CD14-positive monocyte (primary cell): ENCODE measurements around the gene NCCRP1. TPM values are rescaled to one million over a fixed set of nuclear protein-coding genes. Genes with fewer than 3 reads are reported as not detected.

Experiments
- DNase-seq, 3 donors: peaks; one replicate each; pipeline ENCODE4 v3.0.0-alpha.2; 2011 to 2022
- H2AFZ ChIP-seq: 2 replicates; pipeline ENCODE4 v1.6.0; 2012; ENCODE audit warnings: mild to moderate bottlenecking, low read depth, low read length, inconsistent platforms; ENCODE audit not compliant: insufficient read depth, poor library complexity, severe bottlenecking
- H3K27ac ChIP-seq, 2 donors: 1 replicate in 1 of 2; 2 replicates in 1 of 2; pipeline ENCODE4 v1.5.1; 2012 to 2013; ENCODE audit warnings: low read length in 2 of 2, control low read depth in 1 of 2, inconsistent platforms in 1 of 2, low read depth in 1 of 2, mild to moderate bottlenecking in 1 of 2
- H3K27me3 ChIP-seq, 2 donors: one replicate each; pipeline versions ENCODE4 v1.6.0 to v1.6.1; 2011 to 2013; ENCODE audit warnings: low read length in 2 of 2; ENCODE audit not compliant: control insufficient read depth in 2 of 2, insufficient read depth in 2 of 2
- H3K36me3 ChIP-seq, 2 donors: replicated peaks in 1 of 2; 1 replicate in 1 of 2; 2 replicates in 1 of 2; pipeline versions ENCODE4 v1.5.1 to v1.6.1; 2012 to 2013; ENCODE audit warnings: low read length in 2 of 2, control low read depth in 1 of 2, inconsistent platforms in 1 of 2, mild to moderate bottlenecking in 1 of 2; ENCODE audit not compliant: insufficient read depth in 2 of 2, control insufficient read depth in 1 of 2
- H3K4me1 ChIP-seq, 2 donors: 1 replicate in 1 of 2; 2 replicates in 1 of 2; pipeline versions ENCODE4 v1.5.1 to v1.6.1; 2012 to 2013; ENCODE audit warnings: low read length in 2 of 2, control low read depth in 1 of 2, inconsistent platforms in 1 of 2, mild to moderate bottlenecking in 1 of 2, moderate library complexity in 1 of 2; ENCODE audit not compliant: insufficient read depth in 2 of 2, control insufficient read depth in 1 of 2
- H3K4me2 ChIP-seq: replicated peaks from 2 replicates; pipeline ENCODE3; 2012; ENCODE audit warnings: low read length, moderate library complexity, mild to moderate bottlenecking; ENCODE audit not compliant: poor library complexity, severe bottlenecking; ENCODE audit errors: extremely low read depth
- H3K4me3 ChIP-seq, 3 experiments: fragments of 200-600 bp in 1 of 3; sonication (generic) in 1 of 3; replicated peaks in 1 of 3; 1 replicate in 2 of 3; 2 replicates in 1 of 3; pipeline ENCODE4 v1.5.1; 2011 to 2013; ENCODE audit warnings: low read length in 3 of 3, mild to moderate bottlenecking in 3 of 3, control low read depth in 2 of 3, low read depth in 2 of 3, inconsistent platforms in 1 of 3, moderate library complexity in 1 of 3
- H3K79me2 ChIP-seq: 2 replicates; pipeline ENCODE4 v1.6.0; 2012; ENCODE audit warnings: mild to moderate bottlenecking, control low read depth, inconsistent platforms, low read length, moderate library complexity; ENCODE audit not compliant: insufficient read depth
- H3K9ac ChIP-seq: 2 replicates; pipeline ENCODE4 v1.6.0; 2017; ENCODE audit warnings: low read length, mild to moderate bottlenecking; ENCODE audit not compliant: insufficient read depth, poor library complexity, severe bottlenecking
- H3K9me3 ChIP-seq, 2 donors: replicated peaks in 1 of 2; 1 replicate in 1 of 2; 2 replicates in 1 of 2; pipeline versions ENCODE4 v1.5.1 to v1.6.1; 2012 to 2013; ENCODE audit warnings: low read length in 2 of 2, control low read depth in 1 of 2; ENCODE audit not compliant: control insufficient read depth in 1 of 2, insufficient read depth in 1 of 2
- H4K20me1 ChIP-seq: 2 replicates; pipeline ENCODE4 v1.6.0; 2012; ENCODE audit warnings: mild to moderate bottlenecking, low read length, control low read depth, moderate library complexity; ENCODE audit not compliant: insufficient read depth
- H3K27ac Mint-ChIP-seq, 7 donors: one replicate each; pipeline ENCODE4 v1.8.0; 2020; ENCODE audit warnings: mild to moderate bottlenecking in 7 of 7, mixed read lengths in 7 of 7, moderate library complexity in 6 of 7, inconsistent platforms in 2 of 7
- H3K27me3 Mint-ChIP-seq, 3 donors: one replicate each; pipeline ENCODE4 v1.8.0; 2021 to 2022; ENCODE audit warnings: low read depth in 3 of 3, mild to moderate bottlenecking in 3 of 3, mixed read lengths in 3 of 3, moderate library complexity in 3 of 3, inconsistent platforms in 1 of 3
- H3K36me3 Mint-ChIP-seq, 2 donors: one replicate each; pipeline ENCODE4 v1.8.0; 2020; ENCODE audit warnings: mixed read lengths in 2 of 2, inconsistent platforms in 1 of 2, mild to moderate bottlenecking in 1 of 2
- H3K4me1 Mint-ChIP-seq: one replicate; pipeline ENCODE4 v1.8.0; 2020; ENCODE audit warnings: mild to moderate bottlenecking, mixed read lengths
- H3K4me3 Mint-ChIP-seq, 2 donors: one replicate each; pipeline ENCODE4 v1.8.0; 2020; ENCODE audit warnings: mild to moderate bottlenecking in 2 of 2, mixed read lengths in 2 of 2, moderate library complexity in 1 of 2
- H3K9me3 Mint-ChIP-seq, 7 donors: one replicate each; pipeline ENCODE4 v1.8.0; 2020 to 2022; ENCODE audit warnings: mixed read lengths in 7 of 7, mild to moderate bottlenecking in 6 of 7, moderate library complexity in 6 of 7, inconsistent platforms in 2 of 7
- CTCF ChIP-seq: fragments of 200-600 bp; IDR thresholded peaks from one replicate; pipeline ENCODE4 v1.8.0; 2022; ENCODE audit warnings: antibody characterized with exemption, mild to moderate bottlenecking
- WGBS: methylation state at CpG from one replicate; pipeline ENCODE4 v1.1.5; 2013; ENCODE audit warnings: missing lambda C conversion rate; ENCODE audit not compliant: insufficient coverage; 5-methylcytosine and 5-hydroxymethylcytosine counted together
- intact Hi-C, 2 donors: fragments of 100-400 bp; cut with micrococcal nuclease; formaldehyde crosslinking; loops; one replicate each; pipeline versions ENCODE4 v1.15.0 to v1.15.1; 2023
- polyA plus RNA-seq, 3 donors: library from polyadenylated mRNA; depleted of rRNA in 1 of 3; unstranded in 2 of 3; stranded (reverse) in 1 of 3; fragments of 300-500 nt in 2 of 3; fragments of >200 nt in 1 of 3; fragmentation: Illumina TruSeq in 2 of 3; gene quantifications; 1 replicate in 2 of 3; 2 replicates in 1 of 3; pipeline ENCODE4 v1.2.3, GENCODE V29; 2012 to 2021

The NCCRP1 gene
- polyA plus RNA-seq, 3 donors = not detected

GRCh38 chr19:39195755-39196154, 1.0 kb upstream of the NCCRP1 start:
- no peak overlapping the region for H3K4me2 ChIP-seq
- WGBS = 41% methylated on average over 7 of the region's 9 CpGs
- peaks cover 0 to 9% of the 10 kb centered on the region in 2 donors for H3K9me3 ChIP-seq
- intact Hi-C loops = no loop called here
- H3K4me3 Mint-ChIP-seq = no peak overlapping the region
- peaks cover 36 to 65% (median 38%) of the 10 kb centered on the region in 3 donors for H3K27me3 Mint-ChIP-seq
- no peak overlapping the region for H3K4me3 ChIP-seq
- H3K4me1 ChIP-seq = no peaks in the 10 kb centered on the region
- no peak overlapping the region for H3K27ac ChIP-seq
- DNase-seq = no peak
- H3K36me3 Mint-ChIP-seq = peaks cover 0 to 2% of the 10 kb centered on the region in 2 donors
- no peaks in the 10 kb centered on the region for H4K20me1 ChIP-seq
- H3K9ac ChIP-seq = no peak overlapping the region
- peaks cover 3% of the 10 kb centered on the region for H3K4me1 Mint-ChIP-seq
- H3K79me2 ChIP-seq = no peaks in the 10 kb centered on the region
- no peak for TF ChIP-seq CTCF
- no peaks in the 10 kb centered on the region for H3K36me3 ChIP-seq
- peaks cover 0 to 7% (median 2%) of the 10 kb centered on the region in 7 donors for H3K9me3 Mint-ChIP-seq
- peaks cover 10 to 40% of the 10 kb centered on the region in 2 donors for H3K27me3 ChIP-seq
- no peak overlapping the region for H2AFZ ChIP-seq
- H3K27ac Mint-ChIP-seq = no peak overlapping the region

- WGBS = 22% methylated on average over 6 of the region's 7 CpGs
- no peak overlapping the region for H3K4me3 Mint-ChIP-seq
Observed at GRCh38 chr19:39196320-39196719, 444 bp upstream of the NCCRP1 start.

More at GRCh38 chr19:39196320-39196719, 444 bp upstream of the NCCRP1 start:
- Mint-ChIP-seq H3K9me3 (peaks cover 0 to 7% (median 2%) of the 10 kb centered on the region in 7 donors), H3K36me3 (peaks cover 0 to 2% of the 10 kb centered on the region in 2 donors), H3K27me3 (peaks cover 39 to 68% (median 43%) of the 10 kb centered on the region in 3 donors), H3K27ac (no peak overlapping the region), H3K4me1 (peaks cover 3% of the 10 kb centered on the region)
- Histone ChIP-seq H3K9ac (no peak overlapping the region), H3K27me3 (peaks cover 10 to 42% of the 10 kb centered on the region in 2 donors), H4K20me1 (no peaks in the 10 kb centered on the region), H2AFZ (no peak overlapping the region), H3K27ac (no peak overlapping the region), H3K4me1 (no peaks in the 10 kb centered on the region), H3K79me2 (no peaks in the 10 kb centered on the region), H3K4me2 (no peak overlapping the region), H3K4me3 (no peak overlapping the region), H3K9me3 (peaks cover 0 to 9% of the 10 kb centered on the region in 2 donors), H3K36me3 (no peaks in the 10 kb centered on the region)
- TF ChIP-seq CTCF = no peak
- intact Hi-C loops = no loop called here
- DNase-seq = no peak
